ENCODE data around the gene HRH4. TPM values are rescaled to one million over a fixed set of nuclear protein-coding genes. Genes with fewer than 3 reads are reported as not detected.
A peak's percentile ranks its signal among the peaks of the same experiment; 100 is the strongest.

Gene HRH4
- total and polyA plus RNA-seq, 2 of the 13 experiments (the other 11 are each of a cell fraction or from before 2014, with no cell fraction given): not detected

DNA sequence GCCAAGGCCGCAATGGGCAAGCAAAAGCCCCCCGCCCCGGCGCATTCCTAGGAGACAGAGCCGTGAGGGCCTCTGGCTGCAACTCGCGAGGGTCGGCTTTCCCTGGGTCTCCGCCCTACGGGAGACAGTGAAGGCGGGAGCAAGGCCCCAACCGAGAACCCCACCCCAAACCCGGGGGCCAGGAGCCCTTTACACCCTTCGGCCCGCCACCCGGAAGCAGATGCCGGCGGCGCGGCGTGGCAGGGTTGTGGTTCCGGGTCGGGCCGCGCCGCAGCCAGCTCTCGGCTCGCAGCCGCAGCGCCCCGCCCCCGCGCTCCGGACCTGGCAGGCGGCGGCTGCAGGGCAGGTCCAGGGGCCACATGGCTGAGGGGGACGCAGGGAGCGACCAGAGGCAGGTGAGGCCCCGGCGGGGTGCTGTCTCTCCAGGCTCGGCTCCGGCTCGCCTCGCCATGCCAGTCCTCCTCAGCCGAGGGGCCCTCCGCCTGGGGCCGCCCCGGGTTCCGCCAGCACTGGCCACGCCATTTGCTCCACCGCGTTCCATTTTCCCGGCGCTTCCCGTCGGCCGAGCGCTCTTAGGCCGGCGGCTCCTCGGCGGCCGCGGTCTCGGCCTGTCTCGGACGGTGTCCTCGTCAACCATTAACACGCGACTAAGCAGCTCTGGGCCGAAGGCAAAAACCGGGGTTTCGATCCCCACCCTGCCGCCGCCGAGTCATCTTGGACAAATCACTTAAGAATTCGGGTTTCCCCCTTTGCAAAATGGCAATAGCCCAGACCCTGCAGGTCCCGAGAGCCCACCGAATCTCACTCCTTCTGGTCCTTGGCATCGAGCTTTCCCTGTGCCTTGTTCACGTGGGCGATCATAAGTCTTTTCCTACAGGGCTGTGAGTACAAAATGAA lies 33.8 kb upstream of the HRH4 start, which contains the start of gene IMPACT (continued):
- TF ChIP-seq, protein P1, sequence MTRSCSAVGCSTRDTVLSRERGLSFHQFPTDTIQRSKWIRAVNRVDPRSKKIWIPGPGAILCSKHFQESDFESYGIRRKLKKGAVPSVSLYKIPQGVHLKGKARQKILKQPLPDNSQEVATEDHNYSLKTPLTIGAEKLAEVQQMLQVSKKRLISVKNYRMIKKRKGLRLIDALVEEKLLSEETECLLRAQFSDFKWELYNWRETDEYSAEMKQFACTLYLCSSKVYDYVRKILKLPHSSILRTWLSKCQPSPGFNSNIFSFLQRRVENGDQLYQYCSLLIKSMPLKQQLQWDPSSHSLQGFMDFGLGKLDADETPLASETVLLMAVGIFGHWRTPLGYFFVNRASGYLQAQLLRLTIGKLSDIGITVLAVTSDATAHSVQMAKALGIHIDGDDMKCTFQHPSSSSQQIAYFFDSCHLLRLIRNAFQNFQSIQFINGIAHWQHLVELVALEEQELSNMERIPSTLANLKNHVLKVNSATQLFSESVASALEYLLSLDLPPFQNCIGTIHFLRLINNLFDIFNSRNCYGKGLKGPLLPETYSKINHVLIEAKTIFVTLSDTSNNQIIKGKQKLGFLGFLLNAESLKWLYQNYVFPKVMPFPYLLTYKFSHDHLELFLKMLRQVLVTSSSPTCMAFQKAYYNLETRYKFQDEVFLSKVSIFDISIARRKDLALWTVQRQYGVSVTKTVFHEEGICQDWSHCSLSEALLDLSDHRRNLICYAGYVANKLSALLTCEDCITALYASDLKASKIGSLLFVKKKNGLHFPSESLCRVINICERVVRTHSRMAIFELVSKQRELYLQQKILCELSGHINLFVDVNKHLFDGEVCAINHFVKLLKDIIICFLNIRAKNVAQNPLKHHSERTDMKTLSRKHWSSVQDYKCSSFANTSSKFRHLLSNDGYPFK (CRISPR knock-in tag; IDR thresholded peaks at IDR 0.05; ENCODE audit: borderline replicate concordance): no peak
- TF ChIP-seq ZNF790 (CRISPR knock-in tag; IDR thresholded peaks at IDR 0.05; ENCODE audit: borderline replicate concordance) (peak; percentile 38; the same call in 1 of the 2 replicates), ZNF251 (CRISPR knock-in tag; IDR thresholded peaks at IDR 0.05) (no peak), PHB2 (IDR thresholded peaks at IDR 0.05; ENCODE audit: partially characterized antibody) (no peak), KLF16 (CRISPR knock-in tag; IDR thresholded peaks at IDR 0.05) (no peak), JUN (CRISPR knock-in tag; IDR thresholded peaks at IDR 0.05) (no peak), YEATS2 (CRISPR knock-in tag; IDR thresholded peaks at IDR 0.05; ENCODE audit: borderline replicate concordance) (no peak), REPIN1 (CRISPR knock-in tag; IDR thresholded peaks at IDR 0.05; ENCODE audit: borderline replicate concordance, low read depth) (peak; percentile 67; the same call in 1 of the 2 replicates), RFX5 (IDR thresholded peaks at IDR 0.05; ENCODE audit: low read depth, low read length) (no peak), PHF8 (CRISPR knock-in tag; IDR thresholded peaks at IDR 0.05) (peak; percentile 72), ZSCAN21 (CRISPR knock-in tag; IDR thresholded peaks at IDR 0.05; ENCODE audit: borderline replicate concordance) (peak; percentile 79; the same call in 1 of the 2 replicates), EHMT2 (IDR thresholded peaks at IDR 0.05; ENCODE audit: borderline replicate concordance, low read depth, low read length) (peak; percentile 90), ARNT2 (CRISPR knock-in tag; IDR thresholded peaks at IDR 0.05; ENCODE audit: low read depth) (no peak), SMAD3 (CRISPR knock-in tag; IDR thresholded peaks at IDR 0.05) (no peak), ZNF720 (CRISPR knock-in tag; IDR thresholded peaks at IDR 0.05) (no peak), RARA (CRISPR knock-in tag; IDR thresholded peaks at IDR 0.05) (no peak), ZNF496 (CRISPR knock-in tag; IDR thresholded peaks at IDR 0.05; ENCODE audit: insufficient replicate concordance) (no peak), MYNN (CRISPR knock-in tag; IDR thresholded peaks at IDR 0.05; ENCODE audit: low read depth) (no peak), MAZ (IDR thresholded peaks at IDR 0.05; ENCODE audit: borderline replicate concordance, low read depth, low read length) (no peak), MAZ (CRISPR knock-in tag; IDR thresholded peaks at IDR 0.05; ENCODE audit: low read depth) (peak; percentile 66; the same call in 1 of the 2 replicates)
- TF ChIP-seq, protein P2, sequence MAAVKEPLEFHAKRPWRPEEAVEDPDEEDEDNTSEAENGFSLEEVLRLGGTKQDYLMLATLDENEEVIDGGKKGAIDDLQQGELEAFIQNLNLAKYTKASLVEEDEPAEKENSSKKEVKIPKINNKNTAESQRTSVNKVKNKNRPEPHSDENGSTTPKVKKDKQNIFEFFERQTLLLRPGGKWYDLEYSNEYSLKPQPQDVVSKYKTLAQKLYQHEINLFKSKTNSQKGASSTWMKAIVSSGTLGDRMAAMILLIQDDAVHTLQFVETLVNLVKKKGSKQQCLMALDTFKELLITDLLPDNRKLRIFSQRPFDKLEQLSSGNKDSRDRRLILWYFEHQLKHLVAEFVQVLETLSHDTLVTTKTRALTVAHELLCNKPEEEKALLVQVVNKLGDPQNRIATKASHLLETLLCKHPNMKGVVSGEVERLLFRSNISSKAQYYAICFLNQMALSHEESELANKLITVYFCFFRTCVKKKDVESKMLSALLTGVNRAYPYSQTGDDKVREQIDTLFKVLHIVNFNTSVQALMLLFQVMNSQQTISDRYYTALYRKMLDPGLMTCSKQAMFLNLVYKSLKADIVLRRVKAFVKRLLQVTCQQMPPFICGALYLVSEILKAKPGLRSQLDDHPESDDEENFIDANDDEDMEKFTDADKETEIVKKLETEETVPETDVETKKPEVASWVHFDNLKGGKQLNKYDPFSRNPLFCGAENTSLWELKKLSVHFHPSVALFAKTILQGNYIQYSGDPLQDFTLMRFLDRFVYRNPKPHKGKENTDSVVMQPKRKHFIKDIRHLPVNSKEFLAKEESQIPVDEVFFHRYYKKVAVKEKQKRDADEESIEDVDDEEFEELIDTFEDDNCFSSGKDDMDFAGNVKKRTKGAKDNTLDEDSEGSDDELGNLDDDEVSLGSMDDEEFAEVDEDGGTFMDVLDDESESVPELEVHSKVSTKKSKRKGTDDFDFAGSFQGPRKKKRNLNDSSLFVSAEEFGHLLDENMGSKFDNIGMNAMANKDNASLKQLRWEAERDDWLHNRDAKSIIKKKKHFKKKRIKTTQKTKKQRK (IDR thresholded peaks at IDR 0.05; ENCODE audit: low read length): no peak
- TF ChIP-seq, protein P3, sequence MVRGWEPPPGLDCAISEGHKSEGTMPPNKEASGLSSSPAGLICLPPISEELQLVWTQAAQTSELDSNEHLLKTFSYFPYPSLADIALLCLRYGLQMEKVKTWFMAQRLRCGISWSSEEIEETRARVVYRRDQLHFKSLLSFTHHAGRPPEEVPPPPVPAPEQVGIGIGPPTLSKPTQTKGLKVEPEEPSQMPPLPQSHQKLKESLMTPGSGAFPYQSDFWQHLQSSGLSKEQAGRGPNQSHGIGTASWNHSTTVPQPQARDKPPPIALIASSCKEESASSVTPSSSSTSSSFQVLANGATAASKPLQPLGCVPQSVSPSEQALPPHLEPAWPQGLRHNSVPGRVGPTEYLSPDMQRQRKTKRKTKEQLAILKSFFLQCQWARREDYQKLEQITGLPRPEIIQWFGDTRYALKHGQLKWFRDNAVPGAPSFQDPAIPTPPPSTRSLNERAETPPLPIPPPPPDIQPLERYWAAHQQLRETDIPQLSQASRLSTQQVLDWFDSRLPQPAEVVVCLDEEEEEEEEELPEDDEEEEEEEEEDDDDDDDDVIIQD (CRISPR knock-in tag; IDR thresholded peaks at IDR 0.05; ENCODE audit: low read depth): no peak
